ENCODE measurements around the gene FILIP1L. TPM values are rescaled to one million over a fixed set of nuclear protein-coding genes. Genes with fewer than 3 reads are reported as not detected.

Gene FILIP1L
- total RNA-seq, 1 donor from 2014 or later, result 1.2 TPM

DNA sequence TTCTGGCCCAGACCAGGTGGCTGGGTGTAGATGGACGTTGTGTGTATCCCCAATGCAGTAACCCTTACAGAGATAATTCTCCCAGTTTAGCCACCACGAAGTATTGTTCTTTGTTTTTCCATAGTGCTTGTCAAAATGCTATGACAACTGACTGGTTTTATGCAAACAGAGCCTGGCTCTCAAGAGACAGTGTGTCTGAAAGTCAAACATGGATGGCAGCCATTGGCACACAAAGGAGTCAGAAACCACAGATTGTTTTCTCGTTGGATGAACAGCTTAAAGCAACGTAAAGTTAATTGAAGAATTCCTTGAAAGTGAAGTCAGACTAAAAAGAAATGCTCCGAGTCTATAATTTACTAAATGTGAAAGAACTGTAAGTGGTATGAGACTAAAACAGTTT, 91.2 kb downstream of the FILIP1L start:
- DNase-seq (ENCODE audit: low spot score in 2 of 2) (no peak), FAIRE-seq (no peak)

DNA sequence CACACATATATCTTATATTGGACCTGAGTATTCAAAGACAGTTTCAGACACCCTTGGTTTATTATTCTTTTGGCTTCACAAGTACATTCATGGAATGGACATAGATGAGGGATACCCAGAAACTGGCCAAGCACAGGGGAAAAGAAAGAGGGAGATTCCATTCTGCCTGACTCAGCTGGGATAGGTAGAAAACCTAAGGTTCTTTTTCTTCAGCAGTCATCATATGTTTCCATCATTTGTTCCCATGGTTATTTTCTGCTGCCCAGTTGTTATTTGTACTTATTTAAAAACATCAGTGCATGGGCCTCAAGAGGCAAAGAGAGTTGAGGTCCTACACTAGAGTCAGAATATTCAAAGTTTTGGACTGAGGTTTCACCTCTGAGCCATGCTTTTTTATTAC, 91.8 kb downstream of the FILIP1L start:
- DNase-seq (ENCODE audit: low spot score in 2 of 2), result no peak
- FAIRE-seq, result no peak

DNA sequence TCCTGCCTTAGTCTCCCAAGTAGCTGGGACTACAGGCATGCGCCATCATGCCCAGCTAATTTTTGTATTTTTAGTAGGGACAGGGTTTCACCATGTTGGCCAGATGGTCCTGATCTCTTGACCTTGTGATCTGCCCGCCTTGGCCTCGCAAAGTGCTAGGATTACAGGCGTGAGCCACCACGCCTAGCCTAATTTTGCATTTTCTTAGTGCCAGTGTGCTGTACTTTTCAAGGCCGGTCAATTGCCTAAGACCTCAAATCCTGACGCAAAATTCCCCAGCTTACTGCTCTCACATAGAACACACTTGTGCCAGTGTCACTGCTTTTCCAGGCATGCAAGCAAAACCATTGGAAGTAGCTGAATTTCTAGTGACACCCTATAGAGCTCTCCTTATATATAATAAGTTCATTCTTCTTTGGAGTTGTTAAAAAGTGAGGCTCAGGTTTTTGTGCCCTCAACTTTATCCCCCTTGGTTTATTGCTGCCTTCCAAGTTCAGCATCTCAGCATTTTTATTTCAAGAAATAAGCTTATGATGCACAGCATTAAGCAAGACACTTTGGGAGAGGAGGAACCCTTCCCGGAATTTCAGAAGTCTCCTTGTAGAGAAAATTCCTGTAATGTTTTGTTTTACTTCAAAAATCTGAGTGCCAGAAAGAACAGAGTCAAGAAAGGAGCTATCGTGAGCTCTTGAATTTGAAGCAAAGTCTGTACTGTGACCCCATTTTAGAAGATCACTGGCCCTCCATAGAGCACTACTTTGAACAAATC, 93.2 kb downstream of the FILIP1L start:
- DNase-seq (ENCODE audit: low spot score in 2 of 2) (no peak), FAIRE-seq (no peak)

DNA sequence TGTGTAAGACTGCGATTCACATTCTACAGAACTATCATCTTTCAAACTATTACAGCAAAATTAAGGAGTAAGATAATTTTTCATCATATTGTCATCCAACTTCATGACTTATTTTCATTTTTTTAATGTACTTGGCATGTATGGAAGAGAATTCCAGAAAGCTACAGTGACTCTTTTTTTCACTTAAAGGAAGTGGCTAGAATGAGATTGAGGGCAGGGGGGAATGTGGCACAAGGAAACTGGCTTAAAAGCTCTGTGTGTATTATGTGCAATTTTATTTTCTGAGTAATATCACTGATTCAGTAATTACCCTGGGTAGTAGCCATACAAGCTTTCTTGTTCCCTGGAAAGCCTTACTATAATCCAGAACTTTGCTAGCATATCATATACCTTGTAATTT, 94.6 kb downstream of the FILIP1L start:
- DNase-seq (ENCODE audit: low spot score in 2 of 2) (no peak), FAIRE-seq (no peak)

DNA sequence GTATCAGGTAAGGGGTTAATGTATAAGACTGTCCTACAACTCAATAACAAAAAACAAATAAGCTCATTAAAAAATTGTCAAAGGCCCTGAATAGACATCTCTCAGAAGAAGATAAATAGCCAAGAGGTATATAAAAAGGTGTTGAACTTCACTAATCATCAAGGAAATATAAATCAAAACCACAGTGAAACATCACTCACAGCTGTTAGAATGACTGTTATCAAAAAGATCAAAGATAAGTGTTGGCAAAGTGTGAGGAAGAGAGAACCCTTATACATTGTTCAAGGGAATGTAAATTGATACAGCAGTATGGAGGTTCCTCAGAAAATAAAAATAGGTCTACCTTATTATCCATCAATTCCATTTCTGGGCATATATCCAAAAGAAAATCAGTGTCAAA, 95.5 kb downstream of the FILIP1L start:
- DNase-seq (ENCODE audit: low spot score in 2 of 2) (no peak), FAIRE-seq (no peak)

DNA sequence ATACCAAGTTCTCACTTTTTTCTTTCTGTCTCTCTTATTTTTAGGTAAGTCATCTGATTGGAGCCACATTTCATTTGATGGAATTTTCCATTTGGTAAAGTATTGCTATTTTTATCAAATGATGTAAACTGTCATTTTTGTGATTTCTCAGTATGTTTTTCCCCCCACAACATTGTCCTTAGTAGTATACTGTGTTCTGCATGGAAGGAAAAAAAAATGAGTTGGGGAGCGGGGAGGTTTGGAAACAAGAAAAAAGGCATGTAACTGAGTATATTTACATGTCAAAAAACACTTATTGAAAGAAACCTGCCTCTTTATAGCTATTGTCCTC, 104.2 kb downstream of the FILIP1L start:
- FAIRE-seq, result no peak
- no peak for DNase-seq (ENCODE audit: low spot score in 2 of 2)

DNA sequence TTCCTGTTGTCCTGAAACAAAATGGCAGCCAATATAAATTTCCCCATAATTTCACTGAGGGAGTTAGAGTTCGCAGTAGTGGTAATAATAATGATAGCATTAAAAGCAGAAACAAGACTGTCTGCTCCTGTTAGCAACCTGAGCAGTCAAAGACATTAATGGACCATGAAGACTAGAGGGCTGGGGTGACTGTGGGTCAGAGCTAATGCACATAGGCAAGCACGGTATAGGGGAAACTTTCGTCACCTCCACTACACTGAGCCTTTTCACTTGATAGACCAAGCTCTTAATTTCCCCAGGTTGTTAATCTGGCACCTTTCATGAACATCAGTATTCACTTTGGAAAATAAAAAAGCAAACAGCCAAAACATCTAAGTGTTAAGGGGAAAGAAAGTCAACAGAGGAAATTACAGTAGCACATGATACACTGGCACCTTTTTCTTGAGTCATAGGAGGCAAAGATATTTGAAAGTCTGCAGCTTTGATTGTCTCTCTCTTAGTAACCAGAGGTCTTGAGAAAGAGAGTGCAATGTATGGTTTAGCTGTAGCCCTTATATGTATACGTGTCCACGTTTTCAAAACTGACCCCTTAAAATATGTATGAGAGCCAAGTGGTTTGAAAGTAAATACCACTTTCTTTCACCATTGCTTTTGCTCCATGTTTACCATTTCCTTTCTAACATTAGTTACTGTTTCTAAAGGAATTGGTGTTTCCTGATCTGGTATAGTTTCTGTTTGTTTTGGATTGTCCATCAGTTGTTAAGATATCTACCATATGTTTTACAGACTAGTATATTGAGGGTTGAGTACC, 104.8 kb downstream of the FILIP1L start:
- DNase-seq (ENCODE audit: low spot score in 2 of 2) (no peak), FAIRE-seq (no peak)

DNA sequence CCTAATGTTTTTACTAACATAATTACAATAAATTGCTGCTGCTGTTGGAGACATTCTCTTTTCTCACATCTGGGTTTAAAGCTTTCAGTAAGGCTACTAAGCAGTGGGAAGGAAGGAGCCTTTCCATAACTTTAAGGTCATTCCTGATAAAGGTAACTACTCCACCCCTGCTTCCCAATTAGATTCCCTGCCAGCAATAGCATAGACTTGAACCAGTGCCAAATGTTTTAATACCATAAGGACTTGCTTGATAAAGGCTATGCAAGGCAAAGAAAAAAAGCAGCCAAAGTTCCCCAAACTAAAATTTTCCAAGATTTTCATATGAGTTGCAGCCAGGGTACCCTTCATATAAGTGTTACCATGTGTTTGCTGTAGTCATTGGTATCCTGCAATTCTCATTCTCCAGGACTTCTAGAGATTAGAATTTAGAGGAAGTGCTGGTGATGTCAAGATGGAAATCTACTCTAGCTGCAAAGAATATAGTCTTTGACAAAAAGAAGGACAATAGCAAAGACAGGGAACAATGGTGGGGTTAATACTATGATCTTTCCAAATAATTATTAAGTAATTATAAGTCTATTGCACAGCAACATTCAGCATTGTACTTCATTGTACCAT, 106.1 kb downstream of the FILIP1L start:
- no peak for FAIRE-seq
- DNase-seq (ENCODE audit: low spot score in 2 of 2), result no peak

DNA sequence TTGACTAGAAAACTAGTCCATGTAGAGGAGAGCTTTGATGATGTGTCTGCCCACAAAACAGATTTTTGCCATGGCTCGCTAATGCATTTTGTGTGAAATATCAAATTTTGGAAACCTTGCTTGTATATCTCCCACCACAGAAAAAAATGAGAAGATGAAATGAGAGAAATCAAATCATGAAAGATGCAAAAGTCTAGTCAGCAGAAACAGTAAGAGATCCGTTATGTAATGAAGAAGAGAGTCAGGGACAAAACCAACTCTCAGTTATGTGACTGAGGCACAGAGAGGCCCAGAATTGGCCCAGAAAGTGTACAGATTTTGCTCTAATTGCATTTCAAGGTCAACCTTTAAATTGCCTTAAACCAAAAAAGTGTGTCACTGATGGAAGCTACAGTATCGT, 107.0 kb downstream of the FILIP1L start:
- FAIRE-seq (no peak), DNase-seq (ENCODE audit: low spot score in 2 of 2) (no peak)

DNA sequence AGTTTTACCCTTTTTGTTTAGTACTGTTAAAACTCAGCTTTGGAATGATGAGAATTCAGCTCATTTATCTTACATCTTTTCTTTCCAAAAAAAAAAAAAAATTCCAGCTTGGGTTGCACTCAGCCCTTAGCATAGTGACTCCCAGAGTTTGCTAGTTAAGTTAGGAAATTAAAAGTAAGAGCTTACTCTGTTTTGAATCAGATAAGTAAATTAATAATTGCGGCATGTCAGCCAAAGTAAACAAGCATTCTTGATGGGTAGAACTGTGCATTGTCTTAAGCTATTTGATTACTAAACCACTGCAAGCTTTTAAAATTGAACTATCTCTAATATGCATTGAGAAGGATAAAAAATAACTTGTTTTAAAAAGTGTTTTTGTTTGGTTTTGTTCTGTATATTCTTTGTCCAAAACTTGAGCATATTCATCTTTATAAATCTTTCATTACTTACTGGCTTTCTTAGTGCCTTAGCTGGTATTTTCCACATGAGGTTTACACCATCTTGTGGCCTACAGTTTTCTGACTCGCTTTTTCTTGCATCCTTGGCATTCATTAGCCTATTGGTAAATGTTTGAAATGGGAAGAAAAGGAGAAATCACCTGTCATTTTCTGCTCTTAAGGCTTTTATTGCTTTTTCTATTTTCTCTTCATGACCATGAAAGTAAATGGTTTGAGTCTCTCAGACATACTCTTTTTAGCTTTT, 107.6 kb downstream of the FILIP1L start:
- DNase-seq (ENCODE audit: low spot score in 2 of 2) (no peak), FAIRE-seq (no peak)

DNA sequence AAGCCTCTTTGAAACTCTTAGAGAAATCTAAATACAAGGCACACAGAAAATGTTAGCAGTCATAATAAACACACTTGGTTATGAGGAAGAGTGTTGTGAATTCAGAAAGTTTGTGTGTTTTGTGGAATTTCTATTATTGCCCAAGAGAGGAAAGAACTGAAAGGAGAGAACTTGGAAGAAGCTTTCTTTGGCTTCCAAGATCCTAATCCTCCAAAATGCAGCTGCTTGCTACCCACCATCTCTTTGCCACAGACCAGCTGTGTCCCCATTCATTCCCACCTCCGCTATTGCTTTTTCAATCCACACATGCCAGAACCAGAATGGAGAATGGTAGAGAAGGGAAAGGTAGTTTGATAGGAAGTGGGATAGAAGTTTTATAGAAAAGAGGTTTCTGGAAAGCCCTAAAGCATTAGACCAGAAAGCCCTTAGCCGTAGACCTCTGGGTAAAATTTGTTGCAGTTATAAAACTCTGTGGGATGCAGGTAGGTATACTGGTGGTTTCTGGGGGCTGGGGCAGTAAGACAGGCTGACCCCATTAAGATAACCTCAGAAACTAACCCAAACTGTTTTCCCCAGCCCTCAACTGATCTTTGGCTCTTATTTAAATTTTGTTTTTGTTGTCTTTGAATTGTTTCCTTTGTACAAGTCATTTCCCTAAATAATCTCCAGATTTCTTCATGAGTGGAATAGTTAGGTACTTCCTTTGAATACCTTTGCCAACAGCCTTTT, 108.5 kb downstream of the FILIP1L start:
- FAIRE-seq (no peak), DNase-seq (ENCODE audit: low spot score in 2 of 2) (no peak)

DNA sequence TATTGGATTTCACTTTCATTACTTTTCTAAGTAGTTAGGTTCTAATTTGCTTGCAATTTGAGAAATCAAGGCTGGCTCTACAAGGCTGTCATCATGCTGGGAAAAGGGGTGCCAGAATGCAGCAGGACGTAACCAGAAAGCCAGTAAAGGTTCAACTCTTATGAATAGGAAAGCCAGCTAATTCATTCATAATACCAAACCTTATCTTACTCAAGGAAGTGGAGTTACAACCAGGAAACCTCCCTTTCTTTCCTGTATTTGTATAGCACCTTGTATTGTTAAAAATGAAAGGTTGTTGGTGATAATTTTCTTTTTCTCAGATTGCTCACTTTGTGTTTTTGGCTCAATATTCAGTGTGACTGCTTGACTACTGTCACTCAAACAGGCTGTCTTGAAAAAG, 109.4 kb downstream of the FILIP1L start:
- DNase-seq (ENCODE audit: low spot score in 2 of 2) (no peak), FAIRE-seq (no peak)

DNA sequence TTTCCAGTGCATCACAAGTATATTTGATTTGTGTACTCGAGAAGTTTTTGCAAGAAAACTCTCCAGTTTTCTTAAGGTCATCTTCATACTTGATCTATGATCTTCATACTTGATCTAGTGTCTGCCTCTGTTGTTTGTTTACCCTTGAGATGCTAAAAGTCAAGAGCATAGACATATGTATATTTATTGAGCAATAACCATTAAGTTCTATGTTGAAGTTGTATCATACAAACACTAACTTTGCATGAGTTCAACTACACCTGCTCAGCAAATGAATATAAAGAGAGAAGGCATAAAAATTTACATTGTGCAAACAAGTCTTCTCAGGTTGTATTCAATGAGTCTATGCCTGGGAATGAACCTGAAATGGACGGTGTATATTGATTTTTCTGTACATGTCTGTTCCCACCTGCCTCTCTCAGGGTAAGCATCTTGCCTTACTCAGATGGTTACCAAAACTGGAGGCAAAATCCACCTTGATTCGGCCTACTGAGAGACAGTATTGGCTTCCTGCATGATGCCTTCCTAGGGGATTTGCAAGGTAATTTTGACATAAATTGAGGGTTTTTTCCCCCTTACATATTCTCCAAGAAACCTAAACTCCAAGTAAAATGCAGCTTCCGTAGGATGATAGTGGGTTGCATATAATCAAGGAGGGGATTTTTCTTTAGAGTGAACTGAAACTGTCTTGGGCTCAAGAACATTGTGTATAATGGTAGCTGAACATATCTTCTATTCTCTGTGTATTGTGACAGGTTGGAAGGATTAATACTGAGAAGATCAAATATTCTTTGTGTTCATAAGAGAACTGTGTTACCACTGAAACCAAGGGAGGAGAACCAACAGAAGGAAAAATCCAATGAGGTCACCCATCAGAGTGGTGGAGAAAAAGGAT, 110.4 kb downstream of the FILIP1L start:
- DNase-seq (ENCODE audit: low spot score in 2 of 2) (no peak), FAIRE-seq (no peak)

DNA sequence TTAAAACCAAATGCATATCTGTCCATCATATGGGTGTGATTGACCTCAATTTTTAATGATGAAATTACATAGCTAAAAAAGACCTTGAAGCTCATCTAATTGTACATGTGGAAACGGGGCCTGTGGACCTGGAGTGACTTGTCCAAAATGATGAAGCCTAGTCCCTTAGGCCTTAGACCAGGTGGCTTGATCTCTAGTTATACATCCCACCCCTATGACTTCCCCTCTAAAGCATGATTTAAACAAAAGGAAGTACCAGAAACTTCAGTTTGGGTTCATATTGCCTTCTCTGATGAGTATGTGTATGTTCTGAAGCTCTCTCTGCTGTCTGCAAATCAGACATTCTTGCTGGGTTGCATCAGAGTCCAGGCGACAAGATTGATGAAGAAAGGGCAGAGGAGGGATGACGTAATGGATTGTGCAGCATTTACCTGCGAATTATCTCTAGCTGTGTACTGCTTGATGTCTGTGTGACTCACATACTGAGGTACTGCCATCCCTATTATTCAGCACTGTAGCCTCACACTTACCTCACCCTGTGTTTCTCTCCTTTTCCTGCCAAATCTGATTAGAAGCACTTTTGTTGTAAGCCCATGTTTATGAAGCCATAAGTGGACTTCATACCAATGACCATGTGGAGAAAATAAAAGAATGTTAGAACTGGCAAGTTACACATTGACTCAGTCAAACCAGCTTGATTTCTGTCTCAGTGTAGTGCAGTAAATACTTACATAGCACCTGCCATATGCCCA, 111.5 kb downstream of the FILIP1L start:
- DNase-seq (ENCODE audit: low spot score in 2 of 2), result no peak
- no peak for FAIRE-seq

DNA sequence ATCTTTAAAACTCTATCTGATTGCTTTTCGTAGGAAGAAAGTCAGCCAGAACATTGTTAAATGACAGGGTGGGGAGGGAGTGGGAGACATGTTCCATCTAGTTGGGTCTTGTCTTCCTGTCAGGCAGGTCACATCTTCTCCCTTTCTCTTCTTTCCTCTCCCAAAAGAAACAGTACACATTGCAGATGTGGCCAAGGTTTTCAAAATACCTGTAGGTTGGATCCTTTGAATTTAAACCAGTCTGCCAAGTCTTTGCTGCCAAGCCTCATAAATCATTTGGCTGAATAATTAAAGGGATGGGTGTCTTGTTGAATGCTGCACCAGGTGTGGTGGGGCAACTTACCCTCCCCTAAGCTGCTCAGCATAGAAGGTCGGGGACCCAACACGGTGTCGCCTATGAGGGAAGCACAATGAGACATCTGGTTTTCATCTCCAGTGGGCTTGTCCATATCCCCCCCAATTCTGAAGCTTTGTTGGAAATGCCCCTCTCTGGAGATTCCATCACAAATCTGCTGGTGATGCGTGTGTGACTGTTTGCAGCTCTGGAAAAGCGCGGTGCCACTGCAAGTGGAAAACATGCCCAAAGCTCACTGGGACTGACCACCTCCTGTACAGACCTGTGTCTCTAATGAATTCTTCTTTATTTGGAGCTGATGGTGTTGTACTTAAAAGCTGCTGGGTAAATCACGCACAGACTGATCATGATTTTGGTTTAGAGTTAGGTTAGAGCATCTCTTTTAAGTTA, 112.6 kb downstream of the FILIP1L start:
- DNase-seq (ENCODE audit: low spot score in 2 of 2), result no peak
- FAIRE-seq, result no peak

DNA sequence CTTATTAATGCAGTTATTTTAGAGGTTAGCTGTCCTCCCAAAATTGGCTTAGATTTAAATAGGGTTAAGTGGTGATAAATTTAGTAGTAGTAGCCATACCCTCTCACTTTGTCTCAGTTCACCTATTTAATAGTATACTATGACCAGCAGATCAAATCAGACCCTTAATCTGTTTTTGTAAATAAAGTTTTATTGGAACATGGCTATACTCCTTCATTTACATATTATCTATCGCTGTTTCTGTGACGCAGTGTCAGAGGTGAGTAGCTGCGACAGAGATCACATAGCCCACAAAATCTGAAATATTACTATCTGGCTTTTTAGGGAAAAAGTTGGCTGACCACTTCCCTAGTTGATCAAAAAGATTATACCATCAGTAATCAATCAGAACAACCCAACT, 113.2 kb downstream of the FILIP1L start:
- DNase-seq (ENCODE audit: low spot score in 2 of 2) (no peak), FAIRE-seq (no peak)

DNA sequence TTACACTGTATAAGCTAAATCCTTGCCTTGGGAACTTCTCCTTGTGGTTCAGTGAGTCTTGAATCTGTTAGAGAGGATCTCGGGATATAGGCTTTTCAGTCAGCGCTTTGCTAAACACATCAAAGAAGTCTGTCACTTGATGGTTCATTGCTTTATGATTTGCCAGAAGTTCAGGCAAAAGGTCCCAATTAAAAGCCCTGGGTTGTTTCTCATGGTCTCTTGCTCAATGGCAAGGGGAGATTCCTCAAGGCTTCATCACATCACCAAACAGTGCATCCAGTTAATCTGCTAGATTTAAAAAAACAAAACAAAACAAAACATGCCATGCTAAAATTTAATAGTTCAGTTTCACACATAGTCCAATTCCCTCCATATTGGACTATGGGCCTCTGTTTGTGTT, 114.8 kb downstream of the FILIP1L start:
- DNase-seq (ENCODE audit: low spot score in 2 of 2), result no peak
- FAIRE-seq, result no peak

DNA sequence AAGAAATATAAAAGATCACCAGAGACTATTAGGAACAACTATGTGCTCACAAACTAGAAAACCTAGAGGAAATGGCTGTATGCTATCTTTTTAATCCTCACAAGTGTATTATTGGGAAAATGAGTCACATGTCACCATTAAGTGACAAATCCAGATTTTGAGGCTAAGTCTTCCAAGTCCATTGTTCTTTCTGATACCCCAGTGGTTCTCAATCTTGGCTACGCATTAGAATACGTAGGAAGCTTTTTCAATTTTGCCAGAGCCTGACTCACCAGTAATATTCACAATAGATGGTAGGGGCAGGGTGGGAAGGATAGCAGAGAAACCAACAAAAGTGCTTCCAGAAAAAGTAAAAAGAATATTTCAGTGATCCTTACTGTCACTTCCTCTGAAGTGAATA, 117.0 kb downstream of the FILIP1L start:
- no peak for FAIRE-seq

More for the DNA sequence above, 117.0 kb downstream of the FILIP1L start:
- DNase-seq (ENCODE audit: low spot score in 2 of 2), result no peak

Measured in frontal cortex (tissue), 4 donors.